CD14-positive monocyte (primary cell): ENCODE measurements around the gene DENND4B. TPM values are rescaled to one million over a fixed set of nuclear protein-coding genes. Genes with fewer than 3 reads are reported as not detected.

Source experiments
- DNase-seq, 3 donors: peaks; one replicate each; pipeline ENCODE4 v3.0.0-alpha.2; 2011 to 2022
- H2AFZ ChIP-seq: 2 replicates; pipeline ENCODE4 v1.6.0; 2012; ENCODE audit warnings: mild to moderate bottlenecking, low read depth, low read length, inconsistent platforms; ENCODE audit not compliant: insufficient read depth, poor library complexity, severe bottlenecking
- H3K27ac ChIP-seq, 2 donors: 1 replicate in 1 of 2; 2 replicates in 1 of 2; pipeline ENCODE4 v1.5.1; 2012 to 2013; ENCODE audit warnings: low read length in 2 of 2, control low read depth in 1 of 2, inconsistent platforms in 1 of 2, low read depth in 1 of 2, mild to moderate bottlenecking in 1 of 2
- H3K27me3 ChIP-seq, 2 donors: one replicate each; pipeline versions ENCODE4 v1.6.0 to v1.6.1; 2011 to 2013; ENCODE audit warnings: low read length in 2 of 2; ENCODE audit not compliant: control insufficient read depth in 2 of 2, insufficient read depth in 2 of 2
- H3K36me3 ChIP-seq, 2 donors: replicated peaks in 1 of 2; 1 replicate in 1 of 2; 2 replicates in 1 of 2; pipeline versions ENCODE4 v1.5.1 to v1.6.1; 2012 to 2013; ENCODE audit warnings: low read length in 2 of 2, control low read depth in 1 of 2, inconsistent platforms in 1 of 2, mild to moderate bottlenecking in 1 of 2; ENCODE audit not compliant: insufficient read depth in 2 of 2, control insufficient read depth in 1 of 2
- H3K4me1 ChIP-seq, 2 donors: 1 replicate in 1 of 2; 2 replicates in 1 of 2; pipeline versions ENCODE4 v1.5.1 to v1.6.1; 2012 to 2013; ENCODE audit warnings: low read length in 2 of 2, control low read depth in 1 of 2, inconsistent platforms in 1 of 2, mild to moderate bottlenecking in 1 of 2, moderate library complexity in 1 of 2; ENCODE audit not compliant: insufficient read depth in 2 of 2, control insufficient read depth in 1 of 2
- H3K4me2 ChIP-seq: replicated peaks from 2 replicates; pipeline ENCODE3; 2012; ENCODE audit warnings: low read length, moderate library complexity, mild to moderate bottlenecking; ENCODE audit not compliant: poor library complexity, severe bottlenecking; ENCODE audit errors: extremely low read depth
- H3K4me3 ChIP-seq, 3 experiments: fragments of 200-600 bp in 1 of 3; sonication (generic) in 1 of 3; replicated peaks in 1 of 3; 1 replicate in 2 of 3; 2 replicates in 1 of 3; pipeline ENCODE4 v1.5.1; 2011 to 2013; ENCODE audit warnings: low read length in 3 of 3, mild to moderate bottlenecking in 3 of 3, control low read depth in 2 of 3, low read depth in 2 of 3, inconsistent platforms in 1 of 3, moderate library complexity in 1 of 3
- H3K79me2 ChIP-seq: 2 replicates; pipeline ENCODE4 v1.6.0; 2012; ENCODE audit warnings: mild to moderate bottlenecking, control low read depth, inconsistent platforms, low read length, moderate library complexity; ENCODE audit not compliant: insufficient read depth
- H3K9ac ChIP-seq: 2 replicates; pipeline ENCODE4 v1.6.0; 2017; ENCODE audit warnings: low read length, mild to moderate bottlenecking; ENCODE audit not compliant: insufficient read depth, poor library complexity, severe bottlenecking
- H3K9me3 ChIP-seq, 2 donors: replicated peaks in 1 of 2; 1 replicate in 1 of 2; 2 replicates in 1 of 2; pipeline versions ENCODE4 v1.5.1 to v1.6.1; 2012 to 2013; ENCODE audit warnings: low read length in 2 of 2, control low read depth in 1 of 2; ENCODE audit not compliant: control insufficient read depth in 1 of 2, insufficient read depth in 1 of 2
- H4K20me1 ChIP-seq: 2 replicates; pipeline ENCODE4 v1.6.0; 2012; ENCODE audit warnings: mild to moderate bottlenecking, low read length, control low read depth, moderate library complexity; ENCODE audit not compliant: insufficient read depth
- H3K27ac Mint-ChIP-seq, 7 donors: one replicate each; pipeline ENCODE4 v1.8.0; 2020; ENCODE audit warnings: mild to moderate bottlenecking in 7 of 7, mixed read lengths in 7 of 7, moderate library complexity in 6 of 7, inconsistent platforms in 2 of 7
- H3K27me3 Mint-ChIP-seq, 3 donors: one replicate each; pipeline ENCODE4 v1.8.0; 2021 to 2022; ENCODE audit warnings: low read depth in 3 of 3, mild to moderate bottlenecking in 3 of 3, mixed read lengths in 3 of 3, moderate library complexity in 3 of 3, inconsistent platforms in 1 of 3
- H3K36me3 Mint-ChIP-seq, 2 donors: one replicate each; pipeline ENCODE4 v1.8.0; 2020; ENCODE audit warnings: mixed read lengths in 2 of 2, inconsistent platforms in 1 of 2, mild to moderate bottlenecking in 1 of 2
- H3K4me1 Mint-ChIP-seq: one replicate; pipeline ENCODE4 v1.8.0; 2020; ENCODE audit warnings: mild to moderate bottlenecking, mixed read lengths
- H3K4me3 Mint-ChIP-seq, 2 donors: one replicate each; pipeline ENCODE4 v1.8.0; 2020; ENCODE audit warnings: mild to moderate bottlenecking in 2 of 2, mixed read lengths in 2 of 2, moderate library complexity in 1 of 2
- H3K9me3 Mint-ChIP-seq, 7 donors: one replicate each; pipeline ENCODE4 v1.8.0; 2020 to 2022; ENCODE audit warnings: mixed read lengths in 7 of 7, mild to moderate bottlenecking in 6 of 7, moderate library complexity in 6 of 7, inconsistent platforms in 2 of 7
- WGBS: methylation state at CpG from one replicate; pipeline ENCODE4 v1.1.5; 2013; ENCODE audit warnings: missing lambda C conversion rate; ENCODE audit not compliant: insufficient coverage; 5-methylcytosine and 5-hydroxymethylcytosine counted together
- intact Hi-C, 2 donors: fragments of 100-400 bp; cut with micrococcal nuclease; formaldehyde crosslinking; loops; one replicate each; pipeline versions ENCODE4 v1.15.0 to v1.15.1; 2023
- polyA plus RNA-seq, 3 donors: library from polyadenylated mRNA; depleted of rRNA in 1 of 3; unstranded in 2 of 3; stranded (reverse) in 1 of 3; fragments of 300-500 nt in 2 of 3; fragments of >200 nt in 1 of 3; fragmentation: Illumina TruSeq in 2 of 3; gene quantifications; 1 replicate in 2 of 3; 2 replicates in 1 of 3; pipeline ENCODE4 v1.2.3, GENCODE V29; 2012 to 2021
- TF ChIP-seq, protein P1 (sequence below): fragments of 200-600 bp; IDR thresholded peaks from one replicate; pipeline ENCODE4 v1.8.0; 2022; ENCODE audit warnings: antibody characterized with exemption, mild to moderate bottlenecking

The DENND4B gene
- polyA plus RNA-seq, 3 donors = 7.8 to 324 (median 10.9) TPM

GRCh38 chr1:153921080-153921802, 25.3 kb downstream of the DENND4B start:
- peaks cover 0 to 18% of the 10 kb centered on the region in 2 donors for H3K36me3 ChIP-seq
- H3K4me1 Mint-ChIP-seq = peaks cover 40% of the 10 kb centered on the region
- peak overlapping the region in 1 of 2 donors; percentile 74 for H3K27ac ChIP-seq
- WGBS = 20% methylated on average over 1 of the region's 3 CpGs
- H3K27ac Mint-ChIP-seq = peak overlapping the region in 6 of 7 donors; percentile 60 to 91 (median 80)
- H3K4me3 Mint-ChIP-seq = peak overlapping the region; percentile 92 to 95
- H3K4me1 ChIP-seq = peaks cover 31 to 39% of the 10 kb centered on the region in 2 donors
- no peaks in the 10 kb centered on the region for H3K9me3 ChIP-seq
- H3K36me3 Mint-ChIP-seq = peaks cover 15 to 28% of the 10 kb centered on the region in 2 donors
- H3K9ac ChIP-seq = peak overlapping the region; percentile 65
- peak overlapping the region; percentile 79 for H3K4me2 ChIP-seq
- H2AFZ ChIP-seq = peak overlapping the region; percentile 72
- no peaks in the 10 kb centered on the region for H3K9me3 Mint-ChIP-seq
- DNase-seq = no peak
- TF ChIP-seq, protein P1, sequence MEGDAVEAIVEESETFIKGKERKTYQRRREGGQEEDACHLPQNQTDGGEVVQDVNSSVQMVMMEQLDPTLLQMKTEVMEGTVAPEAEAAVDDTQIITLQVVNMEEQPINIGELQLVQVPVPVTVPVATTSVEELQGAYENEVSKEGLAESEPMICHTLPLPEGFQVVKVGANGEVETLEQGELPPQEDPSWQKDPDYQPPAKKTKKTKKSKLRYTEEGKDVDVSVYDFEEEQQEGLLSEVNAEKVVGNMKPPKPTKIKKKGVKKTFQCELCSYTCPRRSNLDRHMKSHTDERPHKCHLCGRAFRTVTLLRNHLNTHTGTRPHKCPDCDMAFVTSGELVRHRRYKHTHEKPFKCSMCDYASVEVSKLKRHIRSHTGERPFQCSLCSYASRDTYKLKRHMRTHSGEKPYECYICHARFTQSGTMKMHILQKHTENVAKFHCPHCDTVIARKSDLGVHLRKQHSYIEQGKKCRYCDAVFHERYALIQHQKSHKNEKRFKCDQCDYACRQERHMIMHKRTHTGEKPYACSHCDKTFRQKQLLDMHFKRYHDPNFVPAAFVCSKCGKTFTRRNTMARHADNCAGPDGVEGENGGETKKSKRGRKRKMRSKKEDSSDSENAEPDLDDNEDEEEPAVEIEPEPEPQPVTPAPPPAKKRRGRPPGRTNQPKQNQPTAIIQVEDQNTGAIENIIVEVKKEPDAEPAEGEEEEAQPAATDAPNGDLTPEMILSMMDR = no peak
- intact Hi-C loops = loop anchor here (5.0 kb wide), 3 partner anchors 36 to 114 kb away; partner anchors contain the start of genes CRTC2 (in 1 of the 2) and RAB13 (in 1 of the 2)
- peaks cover 64% of the 10 kb centered on the region for H3K79me2 ChIP-seq
- peaks cover 0 to 3% (median 0%) of the 10 kb centered on the region in 3 donors for H3K27me3 Mint-ChIP-seq
- H3K4me3 ChIP-seq = peak overlapping the region; percentile 74 to 83 (median 80)
- peaks cover 50% of the 10 kb centered on the region for H4K20me1 ChIP-seq
- no peaks in the 10 kb centered on the region for H3K27me3 ChIP-seq

GRCh38 chr1:153919876-153920852, 26.4 kb downstream of the DENND4B start:
- peak overlapping the region; percentile 18 for H2AFZ ChIP-seq
- Mint-ChIP-seq H3K27me3 (peaks cover 0 to 3% (median 0%) of the 10 kb centered on the region in 3 donors), H3K4me3 (peak overlapping the region in 1 of 2 donors; percentile 95), H3K27ac (peak overlapping the region in 6 of 7 donors; percentile 16 to 81 (median 65)), H3K36me3 (peaks cover 19 to 38% of the 10 kb centered on the region in 2 donors), H3K9me3 (no peaks in the 10 kb centered on the region), H3K4me1 (peaks cover 40% of the 10 kb centered on the region)
- H4K20me1 ChIP-seq = peaks cover 59% of the 10 kb centered on the region
- H3K9me3 ChIP-seq = no peaks in the 10 kb centered on the region
- peaks cover 5 to 22% of the 10 kb centered on the region in 2 donors for H3K36me3 ChIP-seq
- H3K4me2 ChIP-seq = peak overlapping the region; percentile 79
- H3K27me3 ChIP-seq = no peaks in the 10 kb centered on the region
- H3K9ac ChIP-seq = no peak overlapping the region
- peak overlapping the region in 1 of 3 experiments; percentile 83 for H3K4me3 ChIP-seq
- WGBS = 88% methylated on average over 2 of the region's 4 CpGs
- H3K4me1 ChIP-seq = peaks cover 31 to 39% of the 10 kb centered on the region in 2 donors
- peak; percentile 37 to 56 (median 40) for DNase-seq
- intact Hi-C loops = loop anchor here (5.0 kb wide), 3 partner anchors 37 to 113 kb away; partner anchors contain the start of genes CRTC2 (in 1 of the 2) and RAB13 (in 1 of the 2)
- peaks cover 75% of the 10 kb centered on the region for H3K79me2 ChIP-seq
- peak overlapping the region in 1 of 2 donors; percentile 52 for H3K27ac ChIP-seq
- TF ChIP-seq, protein P1 = no peak
